SHP77 treated with DMSO at 0.1 percent for 48 hours (cell line): ENCODE measurements around the gene YBX1.
"Not testable (repeated sequence)": the region's sequence is repeated elsewhere in the genome, so short reads cannot be mapped to it uniquely, and the experiment has no call there.

ENCODE experiments used
- DNase-seq: peaks from one replicate; lab custom pipeline; 2025; lab: John Stamatoyannopoulos, UW

Gene YBX1

DNA sequence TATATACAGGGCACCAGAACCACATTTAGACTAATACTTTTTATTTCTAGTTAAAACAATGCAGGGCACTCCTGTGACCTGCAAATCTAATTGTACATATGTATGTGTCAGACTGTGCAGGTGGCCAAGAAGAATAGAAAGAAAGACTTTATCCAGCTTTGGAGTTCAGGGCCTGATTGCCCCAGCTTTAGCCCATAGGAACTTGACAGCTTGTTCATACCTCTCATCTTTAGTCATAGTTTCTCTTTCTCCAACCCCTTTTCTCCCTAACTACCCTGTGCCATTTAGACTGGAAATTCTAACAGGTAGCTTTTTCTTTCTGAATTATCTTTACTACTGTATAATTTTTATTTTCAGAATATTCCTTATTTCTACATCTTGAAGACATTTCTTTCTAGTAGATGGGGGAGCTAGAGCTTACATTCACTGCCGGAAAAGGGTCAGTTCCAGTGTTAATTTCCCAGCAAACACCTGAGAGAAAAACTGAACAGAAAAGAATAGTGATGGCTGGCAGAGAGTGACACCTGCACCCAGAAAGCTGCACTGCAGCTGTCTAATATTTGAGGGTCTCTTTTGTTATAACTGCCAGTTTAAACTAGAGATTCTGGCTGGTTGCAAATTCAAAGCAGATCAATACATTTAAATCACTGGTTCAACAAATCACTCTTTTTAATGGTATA is 8.4 kb downstream of the YBX1 start:
- no peak for DNase-seq

DNA sequence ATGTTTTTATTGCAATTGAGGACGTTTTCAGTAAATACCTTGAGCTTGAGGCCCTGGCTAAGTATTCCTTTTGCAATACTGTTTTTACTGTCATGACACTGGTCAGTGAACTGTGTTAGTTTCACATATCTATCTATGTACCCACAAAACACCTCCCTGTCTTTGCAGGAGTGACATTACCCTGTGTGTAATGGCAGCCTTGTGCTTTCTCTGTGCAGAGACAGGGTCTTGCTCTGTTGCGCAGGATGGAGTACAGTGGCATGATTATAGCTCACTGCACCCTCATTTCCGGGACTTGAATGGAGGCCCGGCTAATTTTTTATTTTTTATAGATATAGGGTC is 8.9 kb downstream of the YBX1 start:
- no peak for DNase-seq

DNA sequence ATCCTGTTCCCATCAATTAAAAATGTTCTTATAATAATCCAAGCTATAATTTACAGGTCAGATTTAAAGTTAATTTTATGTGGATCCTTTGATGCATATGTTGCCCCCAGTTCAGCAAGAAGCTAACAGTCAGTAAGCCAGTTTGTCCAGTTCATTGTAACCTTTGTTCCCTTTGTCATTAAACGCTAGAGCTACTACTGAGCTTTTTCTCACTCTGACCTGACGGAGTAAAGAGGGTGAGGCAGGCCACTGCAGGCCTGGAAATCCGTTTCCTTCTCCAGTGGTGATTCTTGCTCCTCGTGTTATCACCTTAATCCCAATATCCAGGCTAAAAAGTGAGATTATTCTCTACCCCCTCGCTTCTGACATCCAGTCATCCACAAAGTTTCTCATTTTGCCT is 10.2 kb downstream of the YBX1 start:
- no peak for DNase-seq

DNA sequence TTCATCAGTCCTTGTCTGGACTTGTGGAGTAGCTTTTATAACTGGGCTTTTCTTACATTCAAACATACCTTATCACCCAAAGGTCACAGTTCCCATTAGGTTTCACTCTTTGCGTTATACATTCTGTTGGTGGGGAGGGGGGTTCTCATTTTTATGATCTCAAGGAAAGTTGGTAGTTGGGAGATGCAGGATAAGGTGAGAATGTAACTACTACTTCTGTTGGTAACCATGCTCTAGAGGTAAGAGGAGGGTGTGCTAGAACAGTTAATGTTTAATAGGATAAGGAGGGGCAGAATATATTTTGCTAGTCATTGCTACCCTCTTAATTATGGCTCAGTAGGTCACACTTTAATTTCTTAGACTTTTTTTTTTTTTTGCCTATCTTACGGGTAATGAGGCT is 10.7 kb downstream of the YBX1 start:
- no peak for DNase-seq

DNA sequence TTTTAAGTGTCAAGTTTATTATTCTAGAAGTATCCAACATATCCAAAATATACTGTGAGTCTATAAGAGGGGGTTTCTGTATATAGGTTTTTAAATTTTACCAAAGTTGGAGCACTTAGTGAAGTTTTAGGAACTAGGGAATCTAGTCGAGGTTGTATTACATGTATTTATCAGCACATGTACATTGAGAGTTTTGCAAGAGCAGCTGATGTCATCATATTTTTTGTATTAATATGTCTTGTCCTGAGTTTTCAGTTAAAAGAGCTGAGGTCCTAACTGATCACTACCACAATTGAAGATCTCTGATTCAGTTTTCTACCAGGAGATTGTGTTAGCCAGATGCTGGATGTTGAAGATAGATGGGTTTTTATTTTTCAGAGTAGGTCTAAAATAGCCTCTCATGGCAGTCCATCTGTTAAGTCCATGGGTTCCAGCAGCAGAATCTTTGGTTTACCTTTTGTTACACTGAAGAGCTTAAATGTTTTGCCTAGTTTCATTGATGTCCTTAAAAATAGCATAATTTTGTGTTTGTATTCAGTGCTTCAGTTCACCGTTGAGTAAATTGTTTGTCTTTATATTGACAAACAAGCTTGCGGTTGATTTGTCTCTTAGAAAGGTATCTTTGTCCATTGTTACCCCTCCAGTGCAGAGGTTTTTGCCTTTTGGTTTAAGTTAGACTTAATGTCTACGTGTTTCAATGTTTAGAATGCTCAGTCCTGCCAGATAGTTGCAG is 16.0 kb downstream of the YBX1 start:
- DNase-seq = no peak

DNA sequence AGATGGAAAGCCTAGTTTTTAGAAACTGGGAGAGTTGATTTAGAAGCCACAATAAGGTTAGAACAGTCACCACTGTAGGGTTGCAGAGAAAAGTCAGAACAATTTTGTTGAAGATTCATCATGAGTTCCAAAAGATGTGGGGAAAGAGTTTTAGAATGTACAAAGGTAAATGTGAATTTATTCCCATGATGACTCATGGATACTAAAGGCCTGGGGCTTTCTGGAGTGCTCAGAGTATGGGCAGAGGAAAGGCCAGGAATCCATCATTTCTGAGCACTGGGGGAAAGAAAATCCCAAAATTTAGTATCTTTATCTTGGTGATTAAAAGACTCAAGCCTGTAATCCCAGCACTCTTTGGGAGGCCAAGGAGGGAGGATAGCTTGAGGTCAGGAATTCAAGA is 17.8 kb downstream of the YBX1 start:
- no peak for DNase-seq

DNA sequence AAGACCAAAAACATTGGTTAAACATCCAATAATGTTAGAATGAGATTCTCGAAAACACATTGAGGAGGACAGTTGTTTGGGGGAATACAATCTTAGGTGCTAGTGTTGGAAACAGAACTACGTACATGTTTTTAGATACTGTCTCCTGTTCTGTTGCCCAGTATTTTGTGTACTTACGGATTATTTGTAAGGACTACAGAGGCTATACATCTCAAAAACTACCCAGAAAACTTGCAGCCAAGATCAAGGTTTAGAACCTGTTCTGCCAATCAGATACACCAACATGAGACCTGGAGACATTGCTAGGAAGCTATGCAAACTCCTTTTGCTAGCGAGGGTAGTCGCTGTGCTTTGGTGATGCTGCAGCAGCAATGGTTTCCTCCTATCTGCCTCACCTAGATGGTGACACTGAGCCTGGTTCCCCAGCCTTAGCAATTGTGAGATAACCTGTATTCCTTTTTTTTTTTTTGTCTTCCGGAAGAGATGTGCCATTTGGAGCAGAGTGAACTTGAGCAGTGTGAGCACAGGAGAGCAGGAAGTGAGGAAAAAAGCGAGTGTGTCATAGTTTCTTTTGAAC is 21.8 kb downstream of the YBX1 start:
- no peak for DNase-seq

DNA sequence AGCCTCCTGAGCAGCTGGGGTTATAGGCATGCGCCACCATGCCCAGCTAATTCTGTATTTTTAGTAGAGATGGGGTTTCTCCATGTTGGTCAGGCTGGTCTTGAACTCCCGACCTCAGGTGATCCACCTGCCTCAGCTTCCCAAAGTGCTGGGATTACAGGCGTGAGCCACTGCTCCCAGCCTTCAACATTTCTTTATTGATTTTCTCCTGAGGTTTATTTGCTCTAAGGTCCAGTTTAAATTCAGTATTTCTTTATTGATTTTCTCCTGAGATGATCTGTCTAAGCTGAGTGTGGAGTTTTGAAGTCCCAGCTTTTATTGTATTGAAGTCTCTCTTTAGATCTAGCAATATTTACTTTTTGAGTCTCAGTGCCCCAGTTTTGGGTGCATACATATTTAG is 30.6 kb downstream of the YBX1 start:
- DNase-seq = not testable (repeated sequence)

DNA sequence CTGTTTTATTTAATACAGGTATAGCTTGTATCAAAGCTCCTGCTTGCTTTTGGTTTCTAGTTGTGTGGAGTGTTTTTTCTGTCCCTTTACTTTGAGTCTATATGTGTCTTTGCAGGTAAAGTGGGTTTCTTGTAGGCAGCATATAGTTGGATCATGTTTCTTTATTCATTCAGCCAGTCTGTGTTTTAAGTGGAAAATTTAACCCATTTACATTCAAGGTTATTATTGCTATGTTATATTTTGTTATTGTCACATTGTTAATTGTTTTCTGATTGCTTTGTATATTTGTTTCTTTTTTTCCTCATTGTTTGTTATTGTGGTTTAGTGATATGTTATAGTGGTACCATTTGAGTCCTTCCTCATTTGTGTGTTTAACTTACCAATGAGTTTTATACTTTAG is 31.1 kb downstream of the YBX1 start:
- no peak for DNase-seq

DNA sequence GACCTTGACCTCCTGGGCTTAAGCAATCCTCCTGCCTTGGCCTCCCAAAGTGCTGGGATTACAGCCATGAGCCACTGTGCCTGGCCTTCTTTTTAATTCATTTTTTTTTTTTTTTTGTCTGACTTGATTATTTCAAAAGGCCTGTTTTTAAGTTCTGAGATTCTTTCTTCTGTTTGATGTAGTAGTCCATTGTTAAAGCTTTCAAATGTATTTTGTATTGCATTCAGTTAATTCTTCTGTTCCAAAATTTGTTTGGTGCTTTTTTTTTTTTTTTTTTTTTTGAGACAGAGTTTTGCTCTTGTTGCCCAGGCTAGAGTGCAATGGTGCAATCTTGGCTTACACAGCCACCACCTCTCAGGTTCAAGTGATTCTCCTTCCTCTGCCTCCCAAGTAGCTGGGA is 32.2 kb downstream of the YBX1 start:
- not testable (repeated sequence) for DNase-seq

DNA sequence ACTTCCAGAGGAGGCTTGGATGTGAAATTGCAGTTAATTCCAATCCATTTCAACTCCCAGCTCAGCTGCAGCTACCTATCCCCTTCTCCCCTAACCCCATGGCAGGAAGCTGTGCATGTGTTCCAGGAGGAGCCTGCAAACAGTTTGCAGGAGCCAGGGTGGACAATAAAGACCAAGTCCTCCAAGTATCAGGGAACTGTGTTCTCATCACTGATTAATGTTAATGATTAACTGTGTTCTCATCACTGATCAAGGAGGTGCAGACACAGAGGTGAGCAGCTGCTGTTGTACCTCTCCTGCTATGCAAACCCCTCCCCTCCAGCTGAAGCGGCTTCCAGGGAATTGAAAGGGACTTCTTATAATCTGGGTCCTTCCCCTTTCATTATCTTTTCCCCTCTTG is 38.6 kb downstream of the YBX1 start:
- no peak for DNase-seq

DNA sequence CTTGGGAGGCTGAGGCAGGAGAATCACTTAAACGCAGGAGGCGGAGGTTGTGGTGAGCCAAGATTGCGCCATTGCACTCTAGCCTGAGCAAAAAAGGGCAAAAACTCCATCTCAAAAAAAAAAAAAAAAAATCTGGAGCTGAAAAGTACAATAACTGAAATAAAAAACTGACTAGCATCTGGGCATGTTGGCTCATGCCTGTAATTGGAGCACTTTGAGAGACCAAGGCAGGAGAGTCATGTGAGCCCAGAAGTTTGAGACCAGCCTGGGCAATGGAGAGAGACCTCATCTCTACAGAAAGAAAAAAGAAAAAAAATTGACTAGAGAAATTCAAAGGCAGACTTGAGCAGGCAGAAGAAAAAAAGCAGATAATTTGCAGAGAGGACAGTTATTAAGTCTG is 39.7 kb downstream of the YBX1 start:
- no peak for DNase-seq

DNA sequence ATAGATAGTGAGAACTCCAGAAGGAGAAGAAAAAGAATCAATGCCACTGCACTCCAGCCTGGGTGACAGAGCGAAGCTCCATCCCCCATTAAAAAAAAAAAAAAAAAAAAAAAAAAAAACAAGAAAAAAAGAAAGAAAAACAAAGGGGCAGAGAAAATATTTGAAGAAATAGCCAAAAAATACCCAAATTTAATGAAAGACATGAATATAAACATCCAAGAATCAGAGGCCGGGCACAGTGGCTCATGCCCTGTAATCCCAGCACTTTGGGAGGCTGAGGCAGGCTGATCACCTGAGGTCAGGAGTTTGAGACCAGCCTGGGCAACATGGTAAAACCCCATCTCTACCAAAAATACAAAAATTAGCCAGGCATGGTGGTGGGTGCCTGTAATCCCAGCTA is 40.2 kb downstream of the YBX1 start:
- DNase-seq = not testable (repeated sequence)

DNA sequence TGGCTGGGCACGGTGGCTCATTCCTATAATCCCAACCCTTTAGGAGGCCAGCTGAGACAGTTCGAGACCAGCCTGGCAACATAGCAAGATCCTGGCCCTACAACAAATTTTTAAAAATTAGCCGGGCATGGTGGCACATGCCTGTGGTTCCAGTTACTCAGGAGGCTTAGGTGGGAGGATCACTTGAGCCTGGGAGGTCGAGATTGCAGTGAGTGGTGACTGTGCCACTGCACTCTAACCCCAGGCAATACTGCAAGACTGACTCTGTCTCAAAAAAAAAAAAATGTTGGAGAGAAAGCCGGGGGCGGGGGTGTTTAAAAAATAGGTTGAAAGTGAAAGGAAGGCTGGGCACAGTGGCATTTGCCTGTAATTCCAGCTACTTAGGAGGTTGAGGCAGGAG is 41.3 kb downstream of the YBX1 start:
- no peak for DNase-seq

DNA sequence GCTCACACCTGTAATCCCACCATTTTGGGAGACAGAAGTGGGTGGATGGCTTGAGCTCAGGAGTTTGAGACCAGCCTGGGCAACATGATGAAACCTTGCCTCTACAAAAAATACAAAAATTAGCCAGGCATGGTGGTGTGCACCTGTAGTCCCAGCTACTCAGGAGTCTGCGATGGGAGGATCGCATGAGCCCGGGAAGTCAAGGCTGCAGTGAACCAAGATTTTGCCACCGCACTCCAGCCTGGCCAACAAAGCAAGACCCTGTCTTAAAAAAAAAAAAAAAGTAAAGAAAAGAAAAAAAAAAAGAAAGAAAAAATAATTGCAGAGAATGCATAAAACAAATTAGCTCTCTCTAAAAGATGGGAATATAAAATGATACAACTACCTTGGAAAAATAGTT is 43.6 kb downstream of the YBX1 start:
- not testable (repeated sequence) for DNase-seq

DNA sequence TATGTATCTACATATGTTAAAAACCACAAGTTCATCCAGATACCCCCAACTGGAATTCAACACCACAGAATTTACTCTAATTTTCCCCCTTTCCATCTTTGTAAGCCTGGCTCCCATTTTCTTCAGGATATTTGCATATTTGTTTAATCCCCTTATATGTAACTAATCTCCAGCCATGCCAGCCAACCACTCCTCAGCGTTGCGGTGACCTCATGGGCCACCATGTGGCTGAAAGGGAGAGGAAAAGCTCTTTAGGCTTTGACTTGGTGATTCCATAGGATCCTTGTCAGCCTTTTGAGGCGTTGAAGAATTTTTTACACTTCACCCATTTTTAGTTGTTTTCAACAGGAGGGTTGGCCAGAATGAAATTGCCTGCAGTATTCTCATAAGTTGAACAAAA is 47.8 kb downstream of the YBX1 start:
- no peak for DNase-seq

DNA sequence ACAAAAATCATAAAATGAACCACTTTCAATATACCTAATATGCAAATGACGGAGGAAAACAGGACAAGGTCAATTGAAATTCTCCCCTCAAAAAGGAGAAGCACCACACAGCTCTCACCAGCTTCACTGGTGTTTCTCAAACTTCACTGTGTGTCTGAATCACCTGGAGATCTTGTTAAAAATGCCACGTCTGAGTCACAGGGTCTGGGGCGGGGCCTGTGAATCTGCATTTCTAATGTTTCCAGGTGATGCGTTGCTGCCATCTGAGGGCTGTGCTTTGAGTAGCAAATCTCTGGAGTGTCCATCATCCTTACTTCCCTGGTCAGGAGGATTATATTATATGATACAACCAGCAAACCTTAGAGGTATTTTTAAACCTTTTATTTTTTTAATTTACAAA is 48.8 kb downstream of the YBX1 start:
- no peak for DNase-seq

DNA sequence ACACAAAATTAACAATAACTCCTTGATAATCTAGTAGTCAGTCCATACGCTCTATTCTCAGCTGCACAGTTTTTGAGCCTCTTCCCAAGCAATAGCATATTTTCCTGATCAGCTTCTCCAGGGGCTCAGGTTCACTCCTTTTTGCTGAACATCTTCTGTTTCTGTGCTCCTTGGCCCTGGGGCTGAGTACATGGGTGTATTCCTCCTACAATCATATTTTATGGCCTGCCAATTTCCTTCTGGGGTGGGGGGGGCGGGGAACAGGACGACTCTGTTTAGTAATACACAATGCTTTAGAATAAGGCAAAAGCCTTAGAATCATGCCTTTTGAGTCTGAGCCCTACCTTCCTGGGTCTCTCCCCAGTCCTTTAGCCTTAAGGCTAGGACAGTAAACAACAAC is 49.4 kb downstream of the YBX1 start:
- no peak for DNase-seq

DNA sequence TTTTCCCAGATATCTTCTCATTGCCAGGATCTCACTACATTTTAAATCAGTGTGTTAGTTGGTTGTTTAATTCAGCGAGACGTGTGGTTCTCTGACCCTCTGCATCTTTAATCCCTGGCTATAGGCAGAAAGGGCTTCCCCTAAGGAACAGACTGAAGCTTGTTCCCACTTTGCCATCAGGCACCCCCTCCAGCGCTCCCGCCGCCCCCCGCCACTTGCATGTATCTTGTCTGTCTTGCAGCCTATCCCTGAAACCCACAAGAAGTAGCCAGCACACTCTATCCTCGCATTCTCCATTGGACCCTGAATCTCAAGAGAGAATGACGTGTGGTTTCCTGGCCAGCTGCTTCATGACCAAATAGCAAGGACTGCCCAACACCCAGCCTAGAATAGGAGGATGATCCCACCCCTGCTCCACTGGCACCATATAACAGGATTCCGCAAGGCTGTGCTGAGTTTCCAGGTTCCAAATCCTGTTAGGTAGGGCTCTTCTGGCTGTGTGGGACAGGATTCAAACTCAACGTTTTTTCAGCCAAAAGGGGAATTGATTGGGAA is 50.0 kb downstream of the YBX1 start:
- DNase-seq = no peak

DNA sequence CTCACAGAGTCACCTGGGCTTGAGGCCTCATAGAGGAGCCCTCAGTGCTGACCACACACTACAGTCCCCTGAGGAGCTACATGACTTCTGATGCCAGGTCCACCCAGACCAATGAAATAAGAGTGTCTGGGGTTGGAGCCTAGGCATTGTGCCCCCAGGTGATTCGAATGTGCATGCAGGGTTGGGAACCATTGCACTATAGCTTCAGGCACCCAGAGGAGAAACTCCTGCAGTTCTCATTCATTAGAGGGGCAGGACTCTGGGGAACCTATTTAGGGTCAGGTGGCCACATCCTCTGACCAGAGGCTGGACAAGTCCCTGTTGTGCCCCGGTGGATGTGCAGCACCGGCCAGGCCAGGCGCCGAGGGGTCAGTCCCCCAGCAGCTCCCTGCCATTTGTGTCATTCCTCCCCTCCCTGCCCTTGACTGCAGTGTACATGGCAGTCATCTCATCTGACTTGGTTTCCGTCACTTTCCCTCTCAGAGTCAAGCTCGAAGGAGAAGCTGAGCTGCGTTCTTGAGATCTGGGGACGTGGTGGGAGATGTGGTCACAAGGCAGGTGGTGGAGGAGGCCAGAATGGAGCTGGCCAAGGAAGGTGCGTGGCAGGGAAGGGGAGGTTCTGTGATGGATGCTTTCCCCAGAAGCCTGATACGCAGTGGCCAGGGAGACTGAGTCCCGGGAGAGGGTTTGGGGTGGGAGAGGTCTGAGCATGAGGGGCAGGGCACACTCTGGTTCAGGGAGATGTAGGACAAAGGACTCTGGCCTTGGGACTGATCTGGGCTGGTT is 51.4 kb downstream of the YBX1 start:
- no peak for DNase-seq

DNA sequence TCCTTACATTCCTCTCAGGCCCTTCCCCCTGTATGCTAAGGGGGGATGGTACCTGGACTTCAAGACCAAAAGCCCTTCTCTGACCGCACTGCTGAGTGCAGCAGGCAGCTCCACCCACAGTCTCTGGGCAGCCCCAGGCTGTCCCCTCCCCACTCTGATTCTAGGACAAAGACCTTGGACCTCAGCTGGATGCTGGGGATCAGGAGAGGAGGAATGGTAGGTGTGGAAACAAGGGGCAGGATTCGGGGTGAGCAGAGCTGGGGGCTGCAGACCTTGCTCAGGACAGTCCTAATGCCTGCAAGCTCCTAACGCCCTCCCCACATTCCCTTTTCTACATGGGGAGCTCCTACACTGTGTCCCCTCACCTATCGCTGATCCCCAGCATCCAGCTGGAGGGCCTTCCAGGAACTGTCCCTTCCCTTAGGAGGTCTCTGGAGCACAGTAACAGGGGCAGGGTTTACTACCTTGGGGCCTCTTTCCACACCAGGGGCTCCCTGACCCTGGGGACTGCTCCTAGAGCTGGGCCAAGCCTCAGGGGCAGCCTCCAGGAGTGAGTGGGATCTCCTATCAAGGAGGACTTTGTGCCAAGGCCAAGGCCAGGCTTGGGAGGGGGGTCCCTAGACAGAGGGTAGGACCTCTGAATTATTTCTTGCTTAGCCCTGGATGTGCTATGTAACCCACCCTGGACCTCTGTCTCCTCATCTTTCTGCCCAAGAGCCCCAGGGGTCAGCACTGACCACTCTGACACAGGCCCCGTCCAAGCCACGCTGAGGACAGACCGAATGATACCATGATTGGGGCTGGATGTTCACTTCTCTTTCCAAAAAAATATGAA is 52.2 kb downstream of the YBX1 start:
- no peak for DNase-seq

DNA sequence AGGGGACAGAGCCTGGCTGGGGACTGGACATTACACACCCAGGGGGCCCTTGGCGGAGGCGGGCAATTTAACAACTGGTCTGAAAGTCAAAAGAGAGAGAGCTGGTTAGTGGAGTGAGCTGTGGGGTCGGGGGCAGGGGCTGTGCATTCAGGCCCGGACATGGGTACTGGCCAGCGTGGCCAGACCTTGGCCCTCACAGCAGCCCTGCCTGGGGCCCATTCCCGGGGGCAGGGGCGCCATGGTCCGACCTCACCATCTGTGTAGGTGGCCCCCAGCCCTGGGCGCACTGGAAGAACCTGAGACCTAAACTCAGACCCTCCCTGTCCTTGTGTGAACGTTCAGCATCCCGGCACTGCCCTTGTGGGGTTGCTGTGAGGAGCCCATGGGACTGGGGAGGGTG is 52.8 kb downstream of the YBX1 start:
- DNase-seq = no peak
